ENCODE measurements around the gene CHURC1.

CHURC1 gene

DNA sequence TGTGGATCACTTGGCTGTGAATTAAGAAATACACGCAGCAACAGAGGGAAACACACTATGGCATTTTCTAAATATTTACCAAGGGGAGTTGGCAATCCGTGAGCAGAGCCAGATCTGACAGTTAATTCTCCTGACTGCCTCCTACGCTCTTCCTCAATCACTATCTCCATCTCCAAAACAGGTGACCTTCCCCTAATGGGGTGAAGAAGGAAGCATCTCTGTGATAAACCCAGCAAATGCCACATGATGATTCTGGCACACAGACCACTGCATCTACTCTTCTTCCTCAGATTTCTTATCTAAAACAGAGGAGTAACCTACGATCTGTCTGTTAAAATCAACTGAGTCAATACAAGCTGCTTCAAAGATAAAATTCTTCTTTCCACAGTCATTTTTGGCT, 38.9 kb upstream of the CHURC1 start:
- no peaks in the 10 kb centered on the region for H3K4me1 ChIP-seq (ENCODE audit: control insufficient read depth, low read length)
- H3K9me2 ChIP-seq (replicated peaks; ENCODE audit: control insufficient read depth, low read length): no peaks in the 10 kb centered on the region
- H4K20me1 ChIP-seq (ENCODE audit: control insufficient read depth, insufficient read depth, low read depth, low read length): no peaks in the 10 kb centered on the region
- H3F3A ChIP-seq (ENCODE audit: control insufficient read depth, insufficient read depth): no peaks in the 10 kb centered on the region
- no peaks in the 10 kb centered on the region for H3K36me3 ChIP-seq (ENCODE audit: control insufficient read depth, low read length)
- H3K27ac ChIP-seq (ENCODE audit: low read depth, low read length): no peak overlapping the region
- H3K9me3 ChIP-seq (ENCODE audit: control insufficient read depth, insufficient read depth, low read length): no peaks in the 10 kb centered on the region
- H3K4me3 ChIP-seq (ENCODE audit: low read length): no peak overlapping the region
- no peak overlapping the region for H3K4me2 ChIP-seq (ENCODE audit: low read length)
- TF ChIP-seq, protein P1, sequence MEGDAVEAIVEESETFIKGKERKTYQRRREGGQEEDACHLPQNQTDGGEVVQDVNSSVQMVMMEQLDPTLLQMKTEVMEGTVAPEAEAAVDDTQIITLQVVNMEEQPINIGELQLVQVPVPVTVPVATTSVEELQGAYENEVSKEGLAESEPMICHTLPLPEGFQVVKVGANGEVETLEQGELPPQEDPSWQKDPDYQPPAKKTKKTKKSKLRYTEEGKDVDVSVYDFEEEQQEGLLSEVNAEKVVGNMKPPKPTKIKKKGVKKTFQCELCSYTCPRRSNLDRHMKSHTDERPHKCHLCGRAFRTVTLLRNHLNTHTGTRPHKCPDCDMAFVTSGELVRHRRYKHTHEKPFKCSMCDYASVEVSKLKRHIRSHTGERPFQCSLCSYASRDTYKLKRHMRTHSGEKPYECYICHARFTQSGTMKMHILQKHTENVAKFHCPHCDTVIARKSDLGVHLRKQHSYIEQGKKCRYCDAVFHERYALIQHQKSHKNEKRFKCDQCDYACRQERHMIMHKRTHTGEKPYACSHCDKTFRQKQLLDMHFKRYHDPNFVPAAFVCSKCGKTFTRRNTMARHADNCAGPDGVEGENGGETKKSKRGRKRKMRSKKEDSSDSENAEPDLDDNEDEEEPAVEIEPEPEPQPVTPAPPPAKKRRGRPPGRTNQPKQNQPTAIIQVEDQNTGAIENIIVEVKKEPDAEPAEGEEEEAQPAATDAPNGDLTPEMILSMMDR (IDR thresholded peaks at IDR 0.05; ENCODE audit: low read depth, low read length, poor library complexity, severe bottlenecking): no peak
- no peak for TF ChIP-seq EZH2phosphoT487 (IDR thresholded peaks at IDR 0.05; ENCODE audit: borderline replicate concordance, low read length)
- peaks cover 72% of the 10 kb centered on the region for H3K27me3 ChIP-seq (ENCODE audit: control insufficient read depth, low read length)
- H3K79me2 ChIP-seq (ENCODE audit: control insufficient read depth, low read length): no peaks in the 10 kb centered on the region

DNA sequence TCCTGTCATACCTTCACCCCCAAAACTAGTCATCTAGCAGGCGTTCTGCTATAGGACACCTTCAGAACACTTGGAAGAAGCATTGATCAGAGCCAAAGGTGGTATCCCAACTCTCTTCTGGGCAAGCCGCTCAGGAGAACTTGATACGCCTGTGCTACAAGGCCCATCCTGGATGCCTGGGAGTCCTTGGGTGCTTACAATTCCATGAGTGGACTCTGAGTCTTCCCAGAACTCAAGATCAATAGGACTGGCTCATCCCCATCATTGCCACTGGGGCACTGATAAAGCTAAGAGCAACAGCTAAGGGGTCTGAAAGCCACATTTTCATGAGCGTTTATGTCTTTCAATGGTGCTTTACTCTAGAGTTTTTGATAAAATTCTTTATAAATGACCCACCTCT, 36.4 kb upstream of the CHURC1 start:
- H3K79me2 ChIP-seq (ENCODE audit: control insufficient read depth, low read length): no peaks in the 10 kb centered on the region
- no peaks in the 10 kb centered on the region for H3K36me3 ChIP-seq (ENCODE audit: control insufficient read depth, low read length)
- no peaks in the 10 kb centered on the region for H3K9me2 ChIP-seq (replicated peaks; ENCODE audit: control insufficient read depth, low read length)
- H3K27ac ChIP-seq (ENCODE audit: low read depth, low read length): no peak overlapping the region
- peaks cover 73% of the 10 kb centered on the region for H3K27me3 ChIP-seq (ENCODE audit: control insufficient read depth, low read length)
- peaks cover 5% of the 10 kb centered on the region; the same call in 1 of the 2 replicates for H3K4me1 ChIP-seq (ENCODE audit: control insufficient read depth, low read length)
- H3F3A ChIP-seq (ENCODE audit: control insufficient read depth, insufficient read depth): no peaks in the 10 kb centered on the region
- no peaks in the 10 kb centered on the region for H4K20me1 ChIP-seq (ENCODE audit: control insufficient read depth, insufficient read depth, low read depth, low read length)
- no peaks in the 10 kb centered on the region for H3K9me3 ChIP-seq (ENCODE audit: control insufficient read depth, insufficient read depth, low read length)
- no peak for TF ChIP-seq EZH2phosphoT487 (IDR thresholded peaks at IDR 0.05; ENCODE audit: borderline replicate concordance, low read length)
- TF ChIP-seq, protein P1 (IDR thresholded peaks at IDR 0.05; ENCODE audit: low read depth, low read length, poor library complexity, severe bottlenecking): no peak
- no peak overlapping the region for H3K4me2 ChIP-seq (ENCODE audit: low read length)
- no peak overlapping the region for H3K4me3 ChIP-seq (ENCODE audit: low read length)

DNA sequence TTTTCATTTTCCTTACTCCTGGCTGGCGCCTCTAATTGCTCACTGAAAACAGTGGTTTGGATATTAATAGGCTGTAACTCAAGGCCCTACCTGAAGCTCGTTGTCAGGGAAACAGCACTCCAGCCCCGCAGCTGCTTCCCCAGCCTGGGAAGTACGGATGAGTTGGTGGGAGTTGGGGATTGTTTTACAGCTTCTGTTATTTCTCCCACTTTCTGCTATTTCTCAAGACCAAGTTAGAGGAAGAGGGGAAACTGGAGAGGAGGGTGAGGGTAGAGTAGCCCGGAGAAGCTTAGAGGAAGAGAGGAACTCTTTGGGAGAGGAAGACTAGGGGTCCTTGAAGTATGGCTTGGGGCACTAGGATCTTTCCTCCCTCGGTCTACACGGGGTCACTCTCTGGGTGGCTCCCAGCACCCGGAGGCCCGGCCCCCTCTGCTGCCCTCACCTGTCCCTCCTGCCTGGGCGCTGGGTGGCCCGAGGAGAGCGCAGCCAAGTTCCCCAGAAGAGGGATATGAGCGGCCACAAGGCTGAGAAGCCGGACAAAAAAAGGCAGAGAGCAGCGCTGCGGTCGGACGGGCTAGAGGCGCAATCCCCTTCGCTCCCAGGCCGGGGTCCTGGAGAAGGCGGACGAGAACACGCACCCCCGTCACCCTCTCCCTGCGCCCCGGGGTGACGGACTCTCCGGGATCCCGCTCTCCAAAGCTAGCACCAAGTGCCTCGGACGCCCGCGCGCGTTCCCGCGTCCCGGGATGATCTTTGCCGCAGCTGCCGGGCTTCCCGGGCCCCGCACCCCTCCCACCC, 35.2 kb upstream of the CHURC1 start:
- Histone ChIP-seq H3K4me2 (ENCODE audit: low read length) (peak overlapping the region; percentile 83; the same call in 1 of the 2 replicates), H3F3A (ENCODE audit: control insufficient read depth, insufficient read depth) (no peaks in the 10 kb centered on the region), H3K79me2 (ENCODE audit: control insufficient read depth, low read length) (no peaks in the 10 kb centered on the region), H3K36me3 (ENCODE audit: control insufficient read depth, low read length) (no peaks in the 10 kb centered on the region), H4K20me1 (ENCODE audit: control insufficient read depth, insufficient read depth, low read depth, low read length) (no peaks in the 10 kb centered on the region), H3K27ac (ENCODE audit: low read depth, low read length) (no peak overlapping the region), H3K9me3 (ENCODE audit: control insufficient read depth, insufficient read depth, low read length) (no peaks in the 10 kb centered on the region), H3K4me3 (ENCODE audit: low read length) (no peak overlapping the region), H3K4me1 (ENCODE audit: control insufficient read depth, low read length) (peaks cover 5% of the 10 kb centered on the region; the same call in 1 of the 2 replicates), H3K27me3 (ENCODE audit: control insufficient read depth, low read length) (peaks cover 74% of the 10 kb centered on the region), H3K9me2 (replicated peaks; ENCODE audit: control insufficient read depth, low read length) (no peaks in the 10 kb centered on the region)
- no peak for TF ChIP-seq EZH2phosphoT487 (IDR thresholded peaks at IDR 0.05; ENCODE audit: borderline replicate concordance, low read length)
- TF ChIP-seq, protein P1 (IDR thresholded peaks at IDR 0.05; ENCODE audit: low read depth, low read length, poor library complexity, severe bottlenecking): no peak

Data from DOHH2 (cell line).